Measurements from ENCODE around the gene NAB2. TPM values are rescaled to one million over a fixed set of nuclear protein-coding genes. Genes with fewer than 3 reads are reported as not detected.

The NAB2 gene
- total and polyA plus RNA-seq, 4 donors = 19.8 to 48.4 (median 31.9) TPM

DNA sequence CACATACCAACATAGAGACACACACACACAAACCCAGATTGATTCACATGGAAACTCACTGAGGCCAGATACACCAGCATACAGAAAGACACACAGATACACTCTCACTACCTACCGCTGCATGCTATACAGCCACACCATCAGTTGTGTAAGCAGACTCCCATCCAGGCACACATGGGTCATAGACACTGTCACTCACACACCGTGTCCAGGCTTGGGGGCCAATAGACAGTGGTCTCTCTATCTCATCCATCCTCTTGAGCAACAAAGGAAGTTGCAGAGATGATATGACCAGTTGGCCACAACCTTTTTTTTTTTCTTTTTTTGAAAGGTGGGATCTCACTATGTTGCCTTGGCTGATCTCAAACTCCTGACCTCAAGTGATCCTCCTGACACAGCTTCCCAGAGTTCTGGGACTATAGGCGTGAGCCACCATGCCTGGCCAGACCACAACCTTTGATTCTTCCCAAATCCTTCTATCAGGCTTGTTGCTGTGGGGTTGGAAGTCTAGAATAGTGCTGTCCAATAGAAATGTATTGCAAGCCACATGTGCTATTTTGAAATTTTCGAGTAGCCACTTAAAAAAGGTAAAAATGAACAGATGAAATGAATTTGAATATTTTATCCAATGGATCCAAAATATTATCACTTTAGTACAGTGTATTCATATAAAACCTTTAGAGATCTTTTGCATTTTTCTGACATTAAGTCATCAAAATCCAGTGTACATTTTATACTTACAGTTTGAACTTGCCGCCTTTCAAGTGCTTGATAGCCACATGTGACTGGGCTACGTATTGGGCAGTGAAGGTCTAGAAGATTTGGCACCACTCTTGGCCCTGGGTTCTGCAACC is 51.1 kb downstream of the NAB2 start:
- no peaks in the 10 kb centered on the region for H3K4me1 ChIP-seq (ENCODE audit: control insufficient read depth in 1 of 2, insufficient read depth in 2 of 2, low read length in 2 of 2)
- H3K36me3 ChIP-seq (ENCODE audit: control insufficient read depth in 1 of 2, insufficient read depth in 2 of 2, low read length in 1 of 2) = peaks cover 12 to 20% of the 10 kb centered on the region in 2 donors
- no peaks in the 10 kb centered on the region for H3K9me3 ChIP-seq (ENCODE audit: control insufficient read depth, low read length)
- H3K4me3 ChIP-seq (ENCODE audit: low read length in 2 of 2) = no peak overlapping the region
- no peak for ATAC-seq (ENCODE audit: low FRiP score)
- no peak overlapping the region for H3K27ac ChIP-seq (ENCODE audit: low read depth in 1 of 2, low read length in 2 of 2)
- no peaks in the 10 kb centered on the region for H3K27me3 ChIP-seq (ENCODE audit: control insufficient read depth in 1 of 2, insufficient read depth in 2 of 2, low read length in 1 of 2)
- 60 to 63% methylated on average over 6 of the region's 6 CpGs for WGBS, 2 donors
- intact Hi-C loops (cut with DNase I) = no loop called here
- DNase-seq = peak in 1 of 2 donors; percentile 35

DNA sequence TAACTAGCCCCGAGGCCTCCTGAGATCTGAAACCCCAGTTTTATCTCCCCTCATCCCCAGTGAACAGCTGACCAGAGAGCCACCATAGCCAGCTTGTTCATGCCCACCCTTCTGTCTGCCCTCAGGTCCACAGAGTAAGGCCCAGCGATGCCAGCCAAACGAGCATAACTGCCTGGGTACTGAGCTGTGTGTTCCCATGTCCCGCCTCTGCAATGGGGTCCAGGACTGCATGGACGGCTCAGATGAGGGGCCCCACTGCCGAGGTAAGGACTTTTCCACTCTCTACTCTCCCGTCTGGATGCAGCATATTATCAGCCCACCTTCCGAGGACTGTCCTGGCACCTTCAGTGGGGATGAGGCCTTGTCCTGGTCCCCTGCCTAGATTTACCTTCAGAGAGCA is 52.3 kb downstream of the NAB2 start:
- WGBS, 2 donors = 80 to 81% methylated on average over 8 of the region's 8 CpGs
- Histone ChIP-seq H3K9me3 (ENCODE audit: control insufficient read depth, low read length) (no peaks in the 10 kb centered on the region), H3K27ac (ENCODE audit: low read depth in 1 of 2, low read length in 2 of 2) (no peak overlapping the region), H3K4me1 (ENCODE audit: control insufficient read depth in 1 of 2, insufficient read depth in 2 of 2, low read length in 2 of 2) (no peaks in the 10 kb centered on the region), H3K4me3 (ENCODE audit: low read length in 2 of 2) (no peak overlapping the region), H3K27me3 (ENCODE audit: control insufficient read depth in 1 of 2, insufficient read depth in 2 of 2, low read length in 1 of 2) (no peaks in the 10 kb centered on the region), H3K36me3 (ENCODE audit: control insufficient read depth in 1 of 2, insufficient read depth in 2 of 2, low read length in 1 of 2) (peaks cover 12 to 22% of the 10 kb centered on the region in 2 donors)
- intact Hi-C loops (cut with DNase I) = no loop called here
- peak in 1 of 2 donors; percentile 32 for DNase-seq
- no peak for ATAC-seq (ENCODE audit: low FRiP score)

DNA sequence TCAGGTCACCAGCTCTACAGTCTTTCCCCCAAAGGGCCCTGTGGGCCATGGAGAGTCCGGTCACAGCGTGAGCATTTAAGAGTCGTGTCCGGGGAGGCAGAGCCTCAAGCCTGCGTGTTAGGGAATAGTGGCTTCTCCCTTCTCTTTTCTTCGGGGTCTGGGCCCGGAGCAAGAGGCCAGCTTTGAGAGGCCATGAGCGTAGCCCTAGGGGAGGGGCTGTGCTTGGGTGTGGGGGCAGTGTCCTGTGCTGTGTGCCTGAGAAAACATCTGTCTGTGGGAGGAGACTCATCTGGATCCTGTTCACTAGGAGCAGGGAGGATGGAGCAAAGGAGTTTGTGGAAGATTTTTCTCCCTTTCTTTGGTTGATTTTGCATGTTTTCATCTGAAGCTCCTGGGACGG is 53.2 kb downstream of the NAB2 start:
- ATAC-seq (ENCODE audit: low FRiP score) = no peak
- no peaks in the 10 kb centered on the region for H3K4me1 ChIP-seq (ENCODE audit: control insufficient read depth in 1 of 2, insufficient read depth in 2 of 2, low read length in 2 of 2)
- H3K27me3 ChIP-seq (ENCODE audit: control insufficient read depth in 1 of 2, insufficient read depth in 2 of 2, low read length in 1 of 2) = no peaks in the 10 kb centered on the region
- intact Hi-C loops (cut with DNase I) = no loop called here
- H3K4me3 ChIP-seq (ENCODE audit: low read length in 2 of 2) = no peak overlapping the region
- 47 to 56% methylated on average over 9 of the region's 9 CpGs for WGBS, 2 donors
- H3K27ac ChIP-seq (ENCODE audit: low read depth in 1 of 2, low read length in 2 of 2) = no peak overlapping the region
- peak in 1 of 2 donors; percentile 35 for DNase-seq
- H3K9me3 ChIP-seq (ENCODE audit: control insufficient read depth, low read length) = no peaks in the 10 kb centered on the region
- H3K36me3 ChIP-seq (ENCODE audit: control insufficient read depth in 1 of 2, insufficient read depth in 2 of 2, low read length in 1 of 2) = peaks cover 12 to 22% of the 10 kb centered on the region in 2 donors

DNA sequence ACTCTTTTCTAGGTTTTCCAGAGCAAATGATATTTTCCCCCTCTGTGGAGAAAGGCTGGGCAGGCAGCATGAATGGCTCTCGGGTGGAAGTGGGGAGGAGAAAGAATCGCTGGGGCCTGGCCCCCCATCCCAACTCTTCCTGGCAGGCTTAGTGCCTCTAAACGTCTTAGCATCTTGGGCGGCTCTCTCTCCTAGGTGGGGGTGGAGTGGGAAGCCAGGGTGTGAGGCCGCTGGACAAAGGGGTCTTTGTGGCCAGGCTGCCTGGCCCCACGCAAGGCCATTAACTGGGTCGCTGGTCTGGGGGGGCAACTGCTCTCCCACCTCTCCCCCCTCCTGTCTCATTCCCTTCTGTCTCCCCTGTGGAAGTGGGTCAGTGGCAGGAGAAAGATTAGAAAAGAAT is 53.8 kb downstream of the NAB2 start:
- H3K36me3 ChIP-seq (ENCODE audit: control insufficient read depth in 1 of 2, insufficient read depth in 2 of 2, low read length in 1 of 2) = peaks cover 12 to 22% of the 10 kb centered on the region in 2 donors
- intact Hi-C loops (cut with DNase I) = no loop called here
- H3K9me3 ChIP-seq (ENCODE audit: control insufficient read depth, low read length) = no peaks in the 10 kb centered on the region
- WGBS, 2 donors = 59 to 68% methylated on average over 7 of the region's 7 CpGs
- no peak for DNase-seq
- no peaks in the 10 kb centered on the region for H3K4me1 ChIP-seq (ENCODE audit: control insufficient read depth in 1 of 2, insufficient read depth in 2 of 2, low read length in 2 of 2)
- no peaks in the 10 kb centered on the region for H3K27me3 ChIP-seq (ENCODE audit: control insufficient read depth in 1 of 2, insufficient read depth in 2 of 2, low read length in 1 of 2)
- no peak for ATAC-seq (ENCODE audit: low FRiP score)
- no peak overlapping the region for H3K4me3 ChIP-seq (ENCODE audit: low read length in 2 of 2)
- no peak overlapping the region for H3K27ac ChIP-seq (ENCODE audit: low read depth in 1 of 2, low read length in 2 of 2)

DNA sequence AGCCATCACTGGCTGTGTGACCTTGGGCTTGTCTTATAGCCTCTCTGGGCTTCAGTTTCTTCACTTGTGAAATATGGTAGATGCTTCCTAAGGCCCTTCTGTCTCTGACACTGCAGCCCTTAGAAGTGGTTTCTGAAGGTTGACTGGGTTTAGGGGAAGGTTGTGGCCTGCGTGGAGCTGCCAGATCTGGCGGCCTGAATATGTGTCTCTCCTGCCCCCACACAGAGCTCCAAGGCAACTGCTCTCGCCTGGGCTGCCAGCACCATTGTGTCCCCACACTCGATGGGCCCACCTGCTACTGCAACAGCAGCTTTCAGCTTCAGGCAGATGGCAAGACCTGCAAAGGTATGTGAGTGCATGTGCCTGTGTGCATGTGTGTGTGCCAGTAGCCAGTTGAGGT is 54.5 kb downstream of the NAB2 start:
- ATAC-seq (ENCODE audit: low FRiP score) = no peak
- no peaks in the 10 kb centered on the region for H3K27me3 ChIP-seq (ENCODE audit: control insufficient read depth in 1 of 2, insufficient read depth in 2 of 2, low read length in 1 of 2)
- no peak for DNase-seq
- H3K27ac ChIP-seq (ENCODE audit: low read depth in 1 of 2, low read length in 2 of 2) = no peak overlapping the region
- no peaks in the 10 kb centered on the region for H3K4me1 ChIP-seq (ENCODE audit: control insufficient read depth in 1 of 2, insufficient read depth in 2 of 2, low read length in 2 of 2)
- intact Hi-C loops (cut with DNase I) = no loop called here
- 75 to 81% methylated on average over 4 of the region's 4 CpGs for WGBS, 2 donors
- H3K4me3 ChIP-seq (ENCODE audit: low read length in 2 of 2) = no peak overlapping the region
- H3K36me3 ChIP-seq (ENCODE audit: control insufficient read depth in 1 of 2, insufficient read depth in 2 of 2, low read length in 1 of 2) = peaks cover 12 to 22% of the 10 kb centered on the region in 2 donors
- no peaks in the 10 kb centered on the region for H3K9me3 ChIP-seq (ENCODE audit: control insufficient read depth, low read length)

Other genes starting within 250 kb of the NAB2 start
- under 1 TPM in 1 of 2 donors, not detected in 1; 0.48 TPM for gene SDR9C7, start 154.7 kb upstream of the NAB2 start, total RNA-seq
- gene SDR9C7, start 154.7 kb upstream of the NAB2 start, polyA plus RNA-seq = under 1 TPM in 1 of 2 donors, not detected in 1; 0.18 TPM
- gene RDH16, start 131.5 kb upstream of the NAB2 start, total RNA-seq = under 1 TPM; 0.42 to 0.75 TPM
- gene RDH16, start 131.5 kb upstream of the NAB2 start, polyA plus RNA-seq = under 1 TPM; 0.23 to 0.50 TPM
- gene ZBTB39, start 82.6 kb upstream of the NAB2 start, total RNA-seq = 1 to 10 TPM; 6.5 to 6.8 TPM
- gene ZBTB39, start 82.6 kb upstream of the NAB2 start, polyA plus RNA-seq = 1 to 10 TPM; 1.5 to 2.1 TPM
- not detected for gene TAC3, start 72.6 kb upstream of the NAB2 start, total RNA-seq
- gene TAC3, start 72.6 kb upstream of the NAB2 start, polyA plus RNA-seq = under 1 TPM in 1 of 2 donors, not detected in 1; 0.88 TPM
- 1 to 10 TPM in 1 of 2 donors, under 1 TPM in 1; 0.58 to 1.4 TPM for gene MYO1A, start 39.0 kb upstream of the NAB2 start, total RNA-seq
- 10 to 100 TPM in 1 of 2 donors, under 1 TPM in 1; 0.05 to 77.4 TPM for gene MYO1A, start 39.0 kb upstream of the NAB2 start, polyA plus RNA-seq
- gene NEMP1, start 10.3 kb upstream of the NAB2 start, total RNA-seq = 1 to 10 TPM; 7.6 to 10.0 TPM
- gene NEMP1, start 10.3 kb upstream of the NAB2 start, polyA plus RNA-seq = 1 to 10 TPM in 1 of 2 donors, under 1 TPM in 1; 0.75 to 5.8 TPM
- gene STAT6, start 22.2 kb downstream of the NAB2 start, total RNA-seq = 100 to 1,000 TPM; 199 to 258 TPM
- 100 to 1,000 TPM in 1 of 2 donors, 10 to 100 TPM in 1; 99.8 to 382 TPM for gene STAT6, start 22.2 kb downstream of the NAB2 start, polyA plus RNA-seq
- gene LRP1, start 39.4 kb downstream of the NAB2 start, total RNA-seq = 100 to 1,000 TPM; 517 to 992 TPM
- 100 to 1,000 TPM in 1 of 2 donors, 10 to 100 TPM in 1; 36.8 to 223 TPM for gene LRP1, start 39.4 kb downstream of the NAB2 start, polyA plus RNA-seq
- not detected for gene LRP1-AS, start 58.5 kb downstream of the NAB2 start, total RNA-seq
- gene LRP1-AS, start 58.5 kb downstream of the NAB2 start, polyA plus RNA-seq = not detected
- 1 to 10 TPM in 1 of 2 donors, under 1 TPM in 1; 0.55 to 1.2 TPM for gene NXPH4, start 127.7 kb downstream of the NAB2 start, total RNA-seq
- under 1 TPM; 0.31 to 0.38 TPM for gene NXPH4, start 127.7 kb downstream of the NAB2 start, polyA plus RNA-seq
- 10 to 100 TPM; 50.3 to 59.1 TPM for gene SHMT2, start 140.6 kb downstream of the NAB2 start, total RNA-seq
- 10 to 100 TPM; 34.3 to 53.4 TPM for gene SHMT2, start 140.6 kb downstream of the NAB2 start, polyA plus RNA-seq
- gene STAC3, start 162.1 kb downstream of the NAB2 start, total RNA-seq = 1 to 10 TPM; 3.2 to 5.8 TPM
- 1 to 10 TPM in 1 of 2 donors, under 1 TPM in 1; 0.82 to 5.0 TPM for gene STAC3, start 162.1 kb downstream of the NAB2 start, polyA plus RNA-seq

Measured in aorta (tissue), 5 donors.